ENCODE measurements around the gene USP7. TPM values are rescaled to one million over a fixed set of nuclear protein-coding genes. Genes with fewer than 3 reads are reported as not detected.

The USP7 gene
- total and polyA plus RNA-seq, 7 donors = 41.6 to 135 (median 108) TPM

- Histone ChIP-seq H3K9me3 (no peaks in the 10 kb centered on the region), H3K4me3 (peak overlapping the region; percentile 72), H3K4me1 (peaks cover 6% of the 10 kb centered on the region), H3K36me3 (ENCODE audit: insufficient read depth in 1 of 2, low read depth in 1 of 2) (no peaks in the 10 kb centered on the region), H3K27me3 (ENCODE audit: insufficient read depth in 3 of 3, low read length in 2 of 3) (peaks cover 0 to 34% (median 8%) of the 10 kb centered on the region in 3 donors), H3K27ac (no peak overlapping the region)
- DNase-seq (peak in 1 of 2 donors; percentile 21), ATAC-seq (no peak)
- TF ChIP-seq CTCF (IDR thresholded peaks at IDR 0.05) = no peak
- intact Hi-C loops (cut with DNase I) = loop anchor here in 1 of 2 donors (5.0 kb wide), 1 partner anchor 70 kb away; the partner anchor contains the start of genes PMM2 and TMEM186
- 8 to 14% (median 9%) methylated on average over 14 to 16 of the region's 16 CpGs for WGBS, 3 donors
Measured at GRCh38 chr16:8866884-8867215, 96.9 kb downstream of the USP7 start.

GRCh38 chr16:8866118-8866883 is 97.4 kb downstream of the USP7 start:
- no peak for TF ChIP-seq CTCF (IDR thresholded peaks at IDR 0.05)
- intact Hi-C loops (cut with DNase I) = loop anchor here in 1 of 2 donors (5.0 kb wide), 1 partner anchor 69 kb away; the partner anchor contains the start of genes PMM2 and TMEM186
- H3K27ac ChIP-seq = no peak overlapping the region
- H3K36me3 ChIP-seq (ENCODE audit: insufficient read depth in 1 of 2, low read depth in 1 of 2) = no peaks in the 10 kb centered on the region
- H3K27me3 ChIP-seq (ENCODE audit: insufficient read depth in 3 of 3, low read length in 2 of 3) = peaks cover 0 to 34% (median 8%) of the 10 kb centered on the region in 3 donors
- no peak for ATAC-seq
- peak; percentile 68 to 73 for DNase-seq
- no peaks in the 10 kb centered on the region for H3K9me3 ChIP-seq
- 12 to 20% (median 15%) methylated on average over 23 to 30 of the region's 30 CpGs for WGBS, 3 donors
- peak overlapping the region; percentile 72 for H3K4me3 ChIP-seq
- H3K4me1 ChIP-seq = peaks cover 6% of the 10 kb centered on the region

GRCh38 chr16:8865145-8865882 is 98.4 kb downstream of the USP7 start:
- Histone ChIP-seq H3K36me3 (ENCODE audit: insufficient read depth in 1 of 2, low read depth in 1 of 2) (no peaks in the 10 kb centered on the region), H3K27me3 (ENCODE audit: insufficient read depth in 3 of 3, low read length in 2 of 3) (peaks cover 0 to 34% (median 8%) of the 10 kb centered on the region in 3 donors), H3K4me3 (peak overlapping the region; percentile 16), H3K4me1 (peaks cover 6% of the 10 kb centered on the region), H3K27ac (no peak overlapping the region), H3K9me3 (no peaks in the 10 kb centered on the region)
- TF ChIP-seq CTCF (IDR thresholded peaks at IDR 0.05) = no peak
- no peak for ATAC-seq
- intact Hi-C loops (cut with DNase I) = loop anchor here in 1 of 2 donors (5.0 kb wide), 1 partner anchor 68 kb away; the partner anchor contains the start of genes PMM2 and TMEM186
- no peak for DNase-seq
- 77 to 80% (median 77%) methylated on average over 14 of the region's 14 CpGs for WGBS, 3 donors

GRCh38 chr16:8864480-8865110 is 99.1 kb downstream of the USP7 start:
- WGBS, 3 donors = 32 to 45% (median 35%) methylated on average over 10 to 13 of the region's 13 CpGs
- no peak for ATAC-seq
- peaks cover 6% of the 10 kb centered on the region for H3K4me1 ChIP-seq
- intact Hi-C loops (cut with DNase I) = loop anchor here in 1 of 2 donors (5.0 kb wide), 1 partner anchor 67 kb away; the partner anchor contains the start of genes PMM2 and TMEM186
- H3K27ac ChIP-seq = no peak overlapping the region
- H3K9me3 ChIP-seq = no peaks in the 10 kb centered on the region
- H3K27me3 ChIP-seq (ENCODE audit: insufficient read depth in 3 of 3, low read length in 2 of 3) = peaks cover 0 to 34% (median 8%) of the 10 kb centered on the region in 3 donors
- peak overlapping the region; percentile 16 for H3K4me3 ChIP-seq
- no peak for DNase-seq
- TF ChIP-seq CTCF (IDR thresholded peaks at IDR 0.05) = no peak
- H3K36me3 ChIP-seq (ENCODE audit: insufficient read depth in 1 of 2, low read depth in 1 of 2) = no peaks in the 10 kb centered on the region

Data from psoas muscle (tissue), 8 donors.